Measurements from ENCODE around the gene SLC28A1. TPM values are rescaled to one million over a fixed set of nuclear protein-coding genes. Genes with fewer than 3 reads are reported as not detected.

SLC28A1 gene
- total and polyA plus RNA-seq, 2 experiments from 2014 or later, result 2.5 to 3.0 TPM

DNA sequence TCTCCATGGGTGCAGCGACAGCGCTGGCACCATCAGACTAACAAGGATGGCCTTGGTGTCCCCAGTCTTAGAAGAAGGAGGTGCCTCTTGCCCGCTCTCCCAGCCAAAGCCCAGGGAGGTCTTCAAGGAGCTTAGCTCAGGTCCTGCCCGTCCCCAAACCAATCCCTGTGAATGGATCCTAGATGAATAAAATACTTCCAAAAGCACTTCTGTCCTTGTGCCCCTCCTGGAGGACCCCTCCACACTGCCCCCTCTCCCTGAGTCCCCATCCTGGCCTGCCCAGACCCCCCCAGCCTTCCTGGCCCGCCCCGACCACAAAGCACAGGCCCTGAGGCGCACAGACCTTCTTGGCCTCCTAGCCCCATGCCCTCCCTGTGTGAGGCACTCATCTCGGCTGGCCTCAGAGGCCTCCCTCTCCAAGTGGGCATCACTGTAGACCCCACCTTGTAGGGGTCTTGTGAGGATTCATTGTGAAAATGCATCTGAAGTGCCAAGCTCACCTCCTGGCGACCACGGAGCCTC is 8.4 kb downstream of the SLC28A1 start:
- Histone ChIP-seq H4K20me1 (ENCODE audit: insufficient read depth, poor library complexity, severe bottlenecking) (no peaks in the 10 kb centered on the region), H3K27ac (no peak overlapping the region), H3K4me3 (no peak overlapping the region), H3K36me3 (replicated peaks; ENCODE audit: insufficient read depth, low read depth) (no peaks in the 10 kb centered on the region), H3K27me3 (no peaks in the 10 kb centered on the region), H2AFZ (no peak overlapping the region), H3K4me2 (no peak overlapping the region), H3K9me2 (replicated peaks; ENCODE audit: insufficient read depth) (no peaks in the 10 kb centered on the region), H3K9me3 (ENCODE audit: low read depth) (no peaks in the 10 kb centered on the region), H3K4me1 (ENCODE audit: insufficient read depth) (no peaks in the 10 kb centered on the region), H3K79me2 (no peaks in the 10 kb centered on the region)
- TF ChIP-seq EZH2 (IDR thresholded peaks at IDR 0.05; ENCODE audit: borderline replicate concordance) (no peak), EZH2phosphoT487 (IDR thresholded peaks at IDR 0.05; ENCODE audit: low read depth, severe bottlenecking, unreplicated experiment) (no peak)
- TF ChIP-seq, protein P1, sequence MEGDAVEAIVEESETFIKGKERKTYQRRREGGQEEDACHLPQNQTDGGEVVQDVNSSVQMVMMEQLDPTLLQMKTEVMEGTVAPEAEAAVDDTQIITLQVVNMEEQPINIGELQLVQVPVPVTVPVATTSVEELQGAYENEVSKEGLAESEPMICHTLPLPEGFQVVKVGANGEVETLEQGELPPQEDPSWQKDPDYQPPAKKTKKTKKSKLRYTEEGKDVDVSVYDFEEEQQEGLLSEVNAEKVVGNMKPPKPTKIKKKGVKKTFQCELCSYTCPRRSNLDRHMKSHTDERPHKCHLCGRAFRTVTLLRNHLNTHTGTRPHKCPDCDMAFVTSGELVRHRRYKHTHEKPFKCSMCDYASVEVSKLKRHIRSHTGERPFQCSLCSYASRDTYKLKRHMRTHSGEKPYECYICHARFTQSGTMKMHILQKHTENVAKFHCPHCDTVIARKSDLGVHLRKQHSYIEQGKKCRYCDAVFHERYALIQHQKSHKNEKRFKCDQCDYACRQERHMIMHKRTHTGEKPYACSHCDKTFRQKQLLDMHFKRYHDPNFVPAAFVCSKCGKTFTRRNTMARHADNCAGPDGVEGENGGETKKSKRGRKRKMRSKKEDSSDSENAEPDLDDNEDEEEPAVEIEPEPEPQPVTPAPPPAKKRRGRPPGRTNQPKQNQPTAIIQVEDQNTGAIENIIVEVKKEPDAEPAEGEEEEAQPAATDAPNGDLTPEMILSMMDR (IDR thresholded peaks at IDR 0.05; ENCODE audit: poor library complexity), result no peak
- WGBS (ENCODE audit: low lambda C conversion rate, missing lambda C conversion rate), result over 99% methylated on average over 7 of the region's 10 CpGs
- DNase-seq (ENCODE audit: low spot score), result no peak

DNA sequence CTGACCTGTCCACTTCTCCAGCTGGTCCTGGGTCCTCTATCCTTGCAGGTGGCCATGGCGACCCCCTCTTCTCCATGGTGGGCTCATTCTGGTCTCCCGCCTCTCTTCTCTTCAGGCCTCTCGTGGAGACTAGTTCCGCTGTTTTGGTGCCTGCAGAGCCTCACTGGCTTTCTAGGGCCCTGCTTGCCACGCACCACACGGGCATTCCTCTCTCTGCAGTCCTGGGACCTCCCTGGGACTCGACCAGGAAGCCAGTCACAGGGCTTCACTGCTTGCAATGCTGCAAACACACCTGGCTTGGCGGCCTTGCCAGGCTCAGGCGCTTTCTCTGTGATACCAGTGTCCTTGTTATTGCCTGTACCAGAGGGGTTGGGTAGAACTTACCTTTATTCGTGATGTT is 9.1 kb downstream of the SLC28A1 start:
- H3K4me2 ChIP-seq, result no peak overlapping the region
- TF ChIP-seq, protein P1 (IDR thresholded peaks at IDR 0.05; ENCODE audit: poor library complexity), result no peak
- TF ChIP-seq EZH2phosphoT487 (IDR thresholded peaks at IDR 0.05; ENCODE audit: low read depth, severe bottlenecking, unreplicated experiment), result no peak
- TF ChIP-seq EZH2 (IDR thresholded peaks at IDR 0.05; ENCODE audit: borderline replicate concordance), result no peak
- H3K9me3 ChIP-seq (ENCODE audit: low read depth), result no peaks in the 10 kb centered on the region
- no peak overlapping the region for H2AFZ ChIP-seq
- H3K27me3 ChIP-seq, result no peaks in the 10 kb centered on the region
- H3K36me3 ChIP-seq (replicated peaks; ENCODE audit: insufficient read depth, low read depth), result no peaks in the 10 kb centered on the region
- WGBS (ENCODE audit: low lambda C conversion rate, missing lambda C conversion rate), result 91% methylated on average over 10 of the region's 10 CpGs
- no peak overlapping the region for H3K4me3 ChIP-seq
- no peaks in the 10 kb centered on the region for H4K20me1 ChIP-seq (ENCODE audit: insufficient read depth, poor library complexity, severe bottlenecking)
- H3K9me2 ChIP-seq (replicated peaks; ENCODE audit: insufficient read depth), result no peaks in the 10 kb centered on the region
- H3K79me2 ChIP-seq, result no peaks in the 10 kb centered on the region
- H3K4me1 ChIP-seq (ENCODE audit: insufficient read depth), result no peaks in the 10 kb centered on the region
- no peak for DNase-seq (ENCODE audit: low spot score)
- H3K27ac ChIP-seq, result no peak overlapping the region

DNA sequence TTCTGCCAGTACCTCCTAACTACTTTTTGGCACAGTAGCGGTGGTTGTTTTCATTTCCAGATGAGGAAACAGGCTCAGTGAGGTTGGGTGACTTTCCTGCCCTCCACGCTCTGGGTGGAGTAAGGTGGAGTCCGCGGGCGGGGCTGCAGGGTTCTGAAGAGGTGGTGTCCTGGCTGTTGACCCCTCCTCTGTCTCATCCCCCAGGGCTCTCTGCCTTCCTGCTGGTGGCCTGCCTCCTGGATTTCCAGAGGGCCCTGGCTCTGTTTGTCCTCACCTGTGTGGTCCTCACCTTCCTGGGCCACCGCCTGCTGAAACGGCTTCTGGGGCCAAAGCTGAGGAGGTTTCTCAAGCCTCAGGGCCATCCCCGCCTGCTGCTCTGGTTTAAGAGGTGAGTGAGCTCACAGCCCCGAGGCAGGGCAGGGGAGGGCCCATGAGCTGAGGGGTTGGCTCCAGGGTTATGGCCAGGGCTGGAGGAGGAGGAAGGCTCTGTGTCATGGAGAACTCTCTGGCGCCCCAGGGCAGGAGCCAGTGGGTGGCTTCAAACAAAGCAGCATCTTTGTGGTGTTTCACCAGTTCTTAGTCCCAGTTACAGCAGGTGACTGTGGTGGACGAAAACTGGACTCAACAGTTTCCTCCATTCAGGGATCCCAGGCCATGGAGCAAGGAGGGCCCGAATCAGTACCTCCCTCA is 10.4 kb downstream of the SLC28A1 start:
- no peak overlapping the region for H3K27ac ChIP-seq
- TF ChIP-seq EZH2 (IDR thresholded peaks at IDR 0.05; ENCODE audit: borderline replicate concordance) (no peak), EZH2phosphoT487 (IDR thresholded peaks at IDR 0.05; ENCODE audit: low read depth, severe bottlenecking, unreplicated experiment) (no peak)
- TF ChIP-seq, protein P1 (IDR thresholded peaks at IDR 0.05; ENCODE audit: poor library complexity), result no peak
- WGBS (ENCODE audit: low lambda C conversion rate, missing lambda C conversion rate), result 86% methylated on average over 12 of the region's 12 CpGs

More for the DNA sequence above, 10.4 kb downstream of the SLC28A1 start:
- Histone ChIP-seq H3K27me3 (no peaks in the 10 kb centered on the region), H3K9me3 (ENCODE audit: low read depth) (no peaks in the 10 kb centered on the region), H2AFZ (no peak overlapping the region), H4K20me1 (ENCODE audit: insufficient read depth, poor library complexity, severe bottlenecking) (no peaks in the 10 kb centered on the region), H3K4me3 (no peak overlapping the region), H3K9me2 (replicated peaks; ENCODE audit: insufficient read depth) (no peaks in the 10 kb centered on the region), H3K79me2 (no peaks in the 10 kb centered on the region), H3K4me2 (no peak overlapping the region), H3K4me1 (ENCODE audit: insufficient read depth) (no peaks in the 10 kb centered on the region), H3K36me3 (replicated peaks; ENCODE audit: insufficient read depth, low read depth) (no peaks in the 10 kb centered on the region)
- DNase-seq (ENCODE audit: low spot score), result no peak

Data from hepatocyte (in vitro differentiated cells).